Neural cell (in vitro differentiated cells): Measurements from ENCODE around the gene MIF. TPM values are rescaled to one million over a fixed set of nuclear protein-coding genes. Genes with fewer than 3 reads are reported as not detected.

Experiments used
- H2AFZ ChIP-seq: fragments of 200-600, 300-800 bp; sonication (generic), shearing (Covaris generic); 2 replicates; pipeline ENCODE4 v1.6.0; 2014; ENCODE audit warnings: low read depth, mild to moderate bottlenecking, antibody characterized with exemption, low read length, moderate library complexity
- H3F3A ChIP-seq: fragments of 200-600 bp; shearing (Covaris generic); 2 replicates; pipeline ENCODE4 v1.6.1; 2016; ENCODE audit warnings: mild to moderate bottlenecking, moderate library complexity, mixed read lengths, antibody characterized with exemption, low read length; ENCODE audit not compliant: insufficient read depth, poor library complexity, severe bottlenecking
- H3K27ac ChIP-seq: fragments of 200-600, 300-800 bp; sonication (generic), shearing (Covaris generic); 2 replicates; pipeline ENCODE4 v1.5.1; 2014; ENCODE audit warnings: mild to moderate bottlenecking, low read length, moderate library complexity
- H3K27me3 ChIP-seq: fragments of 300-800, 200-600 bp; sonication (generic), shearing (Covaris generic); 2 replicates; pipeline ENCODE4 v1.6.0; 2014; ENCODE audit warnings: mild to moderate bottlenecking, low read depth, low read length, moderate library complexity; ENCODE audit not compliant: insufficient read depth
- H3K36me3 ChIP-seq: fragments of 300-800, 200-600 bp; sonication (generic), shearing (Covaris generic); 2 replicates; pipeline ENCODE4 v1.5.1; 2014; ENCODE audit warnings: mild to moderate bottlenecking, antibody characterized with exemption, low read length, moderate library complexity; ENCODE audit not compliant: insufficient read depth
- H3K4me2 ChIP-seq: fragments of 300-800, 200-600 bp; sonication (generic), shearing (Covaris generic); 2 replicates; pipeline ENCODE4 v1.6.0; 2014; ENCODE audit warnings: mild to moderate bottlenecking, low read length
- H3K4me3 ChIP-seq: fragments of 300-800, 200-600 bp; sonication (generic), shearing (Covaris generic); 2 replicates; pipeline ENCODE4 v1.5.1; 2014; ENCODE audit warnings: mild to moderate bottlenecking, low read length, moderate library complexity
- H3K79me2 ChIP-seq: fragments of 200-600 bp; shearing (Covaris generic); replicated peaks from 2 replicates; pipeline ENCODE4 v1.6.0; 2014; ENCODE audit warnings: mild to moderate bottlenecking, low read length, moderate library complexity; ENCODE audit not compliant: insufficient read depth
- H3K9ac ChIP-seq: fragments of 300-800, 200-600 bp; sonication (generic), shearing (Covaris generic); 2 replicates; pipeline ENCODE4 v1.6.1; 2016; ENCODE audit warnings: mild to moderate bottlenecking, low read length, mixed read lengths
- H3K9me2 ChIP-seq: fragments of 200-600 bp; shearing (Covaris generic); 2 replicates; pipeline ENCODE4 v1.6.1; 2016; ENCODE audit warnings: mild to moderate bottlenecking, low read length, mixed read lengths; ENCODE audit not compliant: insufficient read depth
- H3K9me3 ChIP-seq: fragments of 200-600, 300-800 bp; sonication (generic), shearing (Covaris generic); 2 replicates; pipeline ENCODE4 v1.6.1; 2016; ENCODE audit warnings: mild to moderate bottlenecking, mixed run types, low read length, moderate library complexity, mixed read lengths
- H4K20me1 ChIP-seq: fragments of 200-600 bp; shearing (Covaris generic); 2 replicates; pipeline ENCODE4 v1.6.1; 2016; ENCODE audit warnings: mild to moderate bottlenecking, mixed run types; ENCODE audit not compliant: insufficient read depth
- EP300 ChIP-seq: fragments of 450-650 bp; conservative IDR thresholded peaks from 2 replicates; pipeline ENCODE4 v1.6.1; 2014; ENCODE audit warnings: antibody characterized with exemption, mild to moderate bottlenecking, moderate library complexity; ENCODE audit not compliant: poor library complexity, severe bottlenecking
- EZH2 ChIP-seq: fragments of 200-600, 300-800 bp; shearing (Covaris generic), sonication (generic); IDR thresholded peaks from 2 replicates; pipeline ENCODE4 v1.6.1; 2014; ENCODE audit warnings: antibody characterized with exemption, low read length, borderline replicate concordance, mild to moderate bottlenecking; ENCODE audit not compliant: insufficient read depth, poor library complexity, severe bottlenecking
- MXI1 ChIP-seq: fragments of 450-650 bp; conservative IDR thresholded peaks from 2 replicates; pipeline ENCODE4 v1.6.1; 2014; ENCODE audit warnings: antibody characterized with exemption, mild to moderate bottlenecking; ENCODE audit not compliant: poor library complexity, severe bottlenecking
- POLR2AphosphoS5 ChIP-seq: IDR thresholded peaks from 2 replicates; pipeline ENCODE4 v1.6.1; 2012
- RAD21 ChIP-seq: fragments of 450-650 bp; conservative IDR thresholded peaks from 2 replicates; pipeline ENCODE4 v1.6.1; 2014; ENCODE audit warnings: antibody characterized with exemption, mild to moderate bottlenecking, moderate library complexity
- SMC3 ChIP-seq: fragments of 450-650 bp; conservative IDR thresholded peaks from 2 replicates; pipeline ENCODE4 v1.6.1; 2014; ENCODE audit warnings: antibody characterized with exemption, mild to moderate bottlenecking, moderate library complexity; ENCODE audit not compliant: poor library complexity
- TAF1 ChIP-seq: IDR thresholded peaks from 2 replicates; pipeline ENCODE4 v1.6.1; 2012; ENCODE audit warnings: low read depth
- polyA plus RNA-seq: library from polyadenylated mRNA; depleted of rRNA; stranded (reverse); fragments of >200 nt; gene quantifications from 2 replicates; pipeline ENCODE4 v1.2.3, GENCODE V29; 2014
- TF ChIP-seq, protein P1 (sequence below): IDR thresholded peaks from 2 replicates; pipeline ENCODE4 v1.6.1; 2012; ENCODE audit warnings: borderline replicate concordance
- TF ChIP-seq, protein P2 (sequence below): fragments of 450-650 bp; IDR thresholded peaks from 2 replicates; pipeline ENCODE4 v1.5.1; 2014; ENCODE audit warnings: antibody characterized with exemption, mild to moderate bottlenecking, moderate library complexity; ENCODE audit not compliant: poor library complexity, severe bottlenecking

Gene MIF
- polyA plus RNA-seq, 1 donor from 2014 or later, result 369 TPM

DNA sequence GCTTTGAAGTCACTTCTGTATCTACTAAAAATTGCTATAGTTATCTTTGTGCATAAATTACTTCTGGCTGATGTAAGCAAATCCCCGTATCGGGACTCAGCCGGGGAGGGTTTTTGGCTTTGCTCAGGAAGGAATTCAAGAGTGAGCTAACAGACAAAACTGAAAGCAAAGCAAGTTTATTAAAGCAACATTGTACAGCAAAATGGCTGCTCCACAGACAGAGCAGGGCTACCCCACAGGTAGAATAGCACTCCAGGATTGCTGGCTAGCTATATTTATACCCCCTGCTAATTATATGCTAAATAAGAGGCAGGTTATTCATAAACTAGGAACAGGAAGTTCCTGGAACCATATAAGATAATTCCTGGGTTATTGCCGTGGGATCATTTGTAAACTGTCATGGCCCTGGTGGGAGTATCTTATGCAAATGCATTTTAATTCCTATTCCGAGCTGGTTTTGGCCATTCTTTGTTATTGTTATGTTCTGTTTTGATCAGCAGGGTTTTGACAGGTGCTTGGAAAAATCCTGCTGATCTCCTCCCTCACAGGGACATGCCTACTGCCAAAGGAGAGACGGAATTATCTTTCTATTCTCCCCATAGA lies 15.2 kb downstream of the MIF start:
- H2AFZ ChIP-seq, result no peak overlapping the region
- no peak overlapping the region for H3K4me3 ChIP-seq
- no peak overlapping the region for H3K9ac ChIP-seq
- H3K9me3 ChIP-seq, result no peaks in the 10 kb centered on the region
- no peaks in the 10 kb centered on the region for H3F3A ChIP-seq
- no peaks in the 10 kb centered on the region for H3K27me3 ChIP-seq
- H3K36me3 ChIP-seq, result no peaks in the 10 kb centered on the region
- no peaks in the 10 kb centered on the region for H4K20me1 ChIP-seq
- H3K27ac ChIP-seq, result no peak overlapping the region
- H3K79me2 ChIP-seq, result no peaks in the 10 kb centered on the region
- H3K4me2 ChIP-seq, result no peak overlapping the region
- H3K9me2 ChIP-seq, result no peaks in the 10 kb centered on the region
- TF ChIP-seq EZH2 (no peak), SMC3 (no peak), MXI1 (no peak), EP300 (no peak), TAF1 (no peak), POLR2AphosphoS5 (no peak), RAD21 (no peak)
- TF ChIP-seq, protein P1, sequence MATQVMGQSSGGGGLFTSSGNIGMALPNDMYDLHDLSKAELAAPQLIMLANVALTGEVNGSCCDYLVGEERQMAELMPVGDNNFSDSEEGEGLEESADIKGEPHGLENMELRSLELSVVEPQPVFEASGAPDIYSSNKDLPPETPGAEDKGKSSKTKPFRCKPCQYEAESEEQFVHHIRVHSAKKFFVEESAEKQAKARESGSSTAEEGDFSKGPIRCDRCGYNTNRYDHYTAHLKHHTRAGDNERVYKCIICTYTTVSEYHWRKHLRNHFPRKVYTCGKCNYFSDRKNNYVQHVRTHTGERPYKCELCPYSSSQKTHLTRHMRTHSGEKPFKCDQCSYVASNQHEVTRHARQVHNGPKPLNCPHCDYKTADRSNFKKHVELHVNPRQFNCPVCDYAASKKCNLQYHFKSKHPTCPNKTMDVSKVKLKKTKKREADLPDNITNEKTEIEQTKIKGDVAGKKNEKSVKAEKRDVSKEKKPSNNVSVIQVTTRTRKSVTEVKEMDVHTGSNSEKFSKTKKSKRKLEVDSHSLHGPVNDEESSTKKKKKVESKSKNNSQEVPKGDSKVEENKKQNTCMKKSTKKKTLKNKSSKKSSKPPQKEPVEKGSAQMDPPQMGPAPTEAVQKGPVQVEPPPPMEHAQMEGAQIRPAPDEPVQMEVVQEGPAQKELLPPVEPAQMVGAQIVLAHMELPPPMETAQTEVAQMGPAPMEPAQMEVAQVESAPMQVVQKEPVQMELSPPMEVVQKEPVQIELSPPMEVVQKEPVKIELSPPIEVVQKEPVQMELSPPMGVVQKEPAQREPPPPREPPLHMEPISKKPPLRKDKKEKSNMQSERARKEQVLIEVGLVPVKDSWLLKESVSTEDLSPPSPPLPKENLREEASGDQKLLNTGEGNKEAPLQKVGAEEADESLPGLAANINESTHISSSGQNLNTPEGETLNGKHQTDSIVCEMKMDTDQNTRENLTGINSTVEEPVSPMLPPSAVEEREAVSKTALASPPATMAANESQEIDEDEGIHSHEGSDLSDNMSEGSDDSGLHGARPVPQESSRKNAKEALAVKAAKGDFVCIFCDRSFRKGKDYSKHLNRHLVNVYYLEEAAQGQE, result no peak
- TF ChIP-seq, protein P2, sequence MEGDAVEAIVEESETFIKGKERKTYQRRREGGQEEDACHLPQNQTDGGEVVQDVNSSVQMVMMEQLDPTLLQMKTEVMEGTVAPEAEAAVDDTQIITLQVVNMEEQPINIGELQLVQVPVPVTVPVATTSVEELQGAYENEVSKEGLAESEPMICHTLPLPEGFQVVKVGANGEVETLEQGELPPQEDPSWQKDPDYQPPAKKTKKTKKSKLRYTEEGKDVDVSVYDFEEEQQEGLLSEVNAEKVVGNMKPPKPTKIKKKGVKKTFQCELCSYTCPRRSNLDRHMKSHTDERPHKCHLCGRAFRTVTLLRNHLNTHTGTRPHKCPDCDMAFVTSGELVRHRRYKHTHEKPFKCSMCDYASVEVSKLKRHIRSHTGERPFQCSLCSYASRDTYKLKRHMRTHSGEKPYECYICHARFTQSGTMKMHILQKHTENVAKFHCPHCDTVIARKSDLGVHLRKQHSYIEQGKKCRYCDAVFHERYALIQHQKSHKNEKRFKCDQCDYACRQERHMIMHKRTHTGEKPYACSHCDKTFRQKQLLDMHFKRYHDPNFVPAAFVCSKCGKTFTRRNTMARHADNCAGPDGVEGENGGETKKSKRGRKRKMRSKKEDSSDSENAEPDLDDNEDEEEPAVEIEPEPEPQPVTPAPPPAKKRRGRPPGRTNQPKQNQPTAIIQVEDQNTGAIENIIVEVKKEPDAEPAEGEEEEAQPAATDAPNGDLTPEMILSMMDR, result no peak

DNA sequence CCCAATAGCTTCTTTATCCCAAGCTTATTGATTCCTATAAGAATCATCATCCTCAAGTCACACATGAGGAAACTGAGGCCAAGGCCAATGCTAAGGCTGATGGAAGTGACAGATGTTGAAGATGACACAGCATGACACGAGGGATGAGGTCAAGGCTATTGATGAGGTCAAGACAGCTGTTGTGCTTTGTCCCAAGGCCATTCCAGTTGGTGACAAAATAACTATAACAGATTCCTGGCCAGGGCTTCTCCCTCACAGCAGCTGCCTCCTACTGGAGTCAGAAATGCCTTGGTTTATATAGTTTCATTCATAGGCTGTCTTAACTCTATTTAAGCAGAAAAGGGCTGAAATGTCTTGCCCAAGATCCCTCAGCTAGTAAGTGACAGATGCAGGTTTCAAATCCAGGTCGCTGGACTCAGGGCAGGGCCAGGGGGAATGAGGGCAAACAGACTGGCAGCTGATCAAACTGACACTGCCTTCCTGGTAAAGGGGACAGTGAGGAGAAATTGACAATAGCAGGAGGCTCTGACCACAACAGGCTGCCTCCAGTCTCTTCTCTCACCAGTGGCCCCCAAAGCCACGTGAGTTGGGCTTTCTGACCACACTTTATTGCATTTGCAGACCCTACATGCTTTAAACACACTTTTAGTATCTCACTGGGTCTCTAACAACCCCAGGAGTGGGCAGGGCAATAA lies 16.5 kb downstream of the MIF start:
- Histone ChIP-seq H3F3A (no peaks in the 10 kb centered on the region), H3K4me3 (no peak overlapping the region), H3K36me3 (no peaks in the 10 kb centered on the region), H3K79me2 (no peaks in the 10 kb centered on the region), H4K20me1 (no peaks in the 10 kb centered on the region), H3K27ac (no peak overlapping the region), H3K27me3 (no peaks in the 10 kb centered on the region), H3K9ac (no peak overlapping the region), H3K9me2 (no peaks in the 10 kb centered on the region), H3K9me3 (no peaks in the 10 kb centered on the region), H2AFZ (no peak overlapping the region), H3K4me2 (no peak overlapping the region)
- TF ChIP-seq EP300 (no peak), RAD21 (no peak), TAF1 (no peak), EZH2 (no peak), POLR2AphosphoS5 (no peak)
- TF ChIP-seq, protein P1, result no peak
